Hepatocyte (in vitro differentiated cells): ENCODE measurements around the gene STK4. TPM values are rescaled to one million over a fixed set of nuclear protein-coding genes. Genes with fewer than 3 reads are reported as not detected.

Source experiments
- DNase-seq: peaks from one replicate; pipeline ENCODE4 v3.0.0-alpha.2; 2016; ENCODE audit warnings: low spot score
- H2AFZ ChIP-seq: fragments of 200-600 bp; sonication (generic); 2 replicates; pipeline ENCODE4 v1.6.0; 2016; ENCODE audit warnings: antibody characterized with exemption, mild to moderate bottlenecking
- H3K27ac ChIP-seq: fragments of 200-600 bp; sonication (generic); 2 replicates; pipeline ENCODE4 v1.5.1; 2016; ENCODE audit warnings: mild to moderate bottlenecking
- H3K27me3 ChIP-seq: fragments of 200-600 bp; sonication (generic); 2 replicates; pipeline ENCODE4 v1.6.1; 2016
- H3K36me3 ChIP-seq: fragments of 200-600 bp; sonication (generic); replicated peaks from 2 replicates; pipeline ENCODE4 v1.5.1; 2016; ENCODE audit warnings: low read depth; ENCODE audit not compliant: insufficient read depth
- H3K4me1 ChIP-seq: fragments of 200-600 bp; sonication (generic); 2 replicates; pipeline ENCODE4 v1.5.1; 2016; ENCODE audit warnings: mild to moderate bottlenecking, moderate library complexity; ENCODE audit not compliant: insufficient read depth
- H3K4me2 ChIP-seq: fragments of 200-600 bp; sonication (generic); 2 replicates; pipeline ENCODE4 v1.6.0; 2016
- H3K4me3 ChIP-seq: fragments of 200-600 bp; sonication (generic); 2 replicates; pipeline ENCODE4 v1.5.1; 2016; ENCODE audit warnings: mild to moderate bottlenecking
- H3K79me2 ChIP-seq: fragments of 200-600 bp; sonication (generic); 2 replicates; pipeline ENCODE4 v1.6.0; 2017; ENCODE audit warnings: mild to moderate bottlenecking
- H3K9me2 ChIP-seq: fragments of 200-600 bp; sonication (generic); replicated peaks from 2 replicates; pipeline ENCODE4 v1.6.0; 2017; ENCODE audit warnings: mild to moderate bottlenecking; ENCODE audit not compliant: insufficient read depth
- H3K9me3 ChIP-seq: fragments of 200-600 bp; sonication (generic); 2 replicates; pipeline ENCODE4 v1.5.1; 2016; ENCODE audit warnings: low read depth, mild to moderate bottlenecking
- H4K20me1 ChIP-seq: fragments of 200-600 bp; sonication (generic); 2 replicates; pipeline ENCODE4 v1.6.0; 2016; ENCODE audit warnings: mild to moderate bottlenecking; ENCODE audit not compliant: insufficient read depth, poor library complexity, severe bottlenecking
- EZH2 ChIP-seq: fragments of 200-600 bp; sonication (generic); IDR thresholded peaks from 2 replicates; pipeline ENCODE4 v1.6.1; 2016; ENCODE audit warnings: antibody characterized with exemption, mild to moderate bottlenecking, borderline replicate concordance
- EZH2phosphoT487 ChIP-seq: fragments of 200-600 bp; sonication (generic); IDR thresholded peaks from one replicate; pipeline ENCODE4 v1.6.1; 2018; ENCODE audit warnings: antibody characterized with exemption, mild to moderate bottlenecking, low read depth, moderate library complexity; ENCODE audit not compliant: unreplicated experiment, severe bottlenecking
- WGBS: methylation state at CpG from one replicate; pipeline ENCODE4 v1.1.6; 2016; ENCODE audit warnings: low lambda C conversion rate; ENCODE audit errors: missing lambda C conversion rate; 5-methylcytosine and 5-hydroxymethylcytosine counted together
- polyA plus RNA-seq: library from polyadenylated mRNA; unstranded; fragments of >200 nt; fragmentation: Nextera tagmentation; extraction: Ambion mirVana; gene quantifications from 2 replicates; pipeline ENCODE4 v1.2.1, GENCODE V29; 2016
- small RNA-seq: library from RNA; depleted of rRNA; stranded (forward); fragments of <200 nt; gene quantifications from one replicate; pipeline ENCODE3, GENCODE V24; 2014
- total RNA-seq: library from RNA; depleted of rRNA; stranded (reverse); fragments of >200 nt; gene quantifications from 2 replicates; pipeline ENCODE4 v1.2.3, GENCODE V29; 2014
- TF ChIP-seq, protein P1 (sequence below): fragments of 200-600 bp; sonication (generic); IDR thresholded peaks from 2 replicates; pipeline ENCODE4 v1.5.1; 2016; ENCODE audit warnings: antibody characterized with exemption, mild to moderate bottlenecking; ENCODE audit not compliant: poor library complexity

Gene STK4
- total and polyA plus RNA-seq, 2 experiments from 2014 or later = 11.4 to 16.5 TPM

DNA sequence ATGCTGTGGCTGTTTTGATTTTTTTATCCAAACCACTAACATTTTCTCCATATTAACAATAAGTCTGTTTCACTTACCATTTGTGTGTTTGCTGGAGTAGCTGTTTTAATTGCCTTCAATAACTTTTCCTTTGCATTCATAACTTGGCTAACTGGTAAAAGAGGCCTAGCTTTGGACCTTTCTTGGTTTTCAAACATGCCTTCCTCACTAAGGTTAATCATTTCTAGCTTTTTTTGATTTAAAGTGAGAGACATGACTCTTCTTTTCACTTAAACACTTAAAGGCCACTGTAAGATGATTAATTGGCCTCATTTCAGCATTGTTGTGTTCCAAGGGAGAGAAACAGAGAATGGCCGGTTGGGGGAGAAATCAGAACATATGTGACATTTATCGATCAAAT, 155.1 kb downstream of the STK4 start:
- WGBS = 94% methylated on average over 2 of the region's 2 CpGs
- H2AFZ ChIP-seq = no peak overlapping the region
- H3K27me3 ChIP-seq = peaks cover 11% of the 10 kb centered on the region
- no peaks in the 10 kb centered on the region for H3K9me2 ChIP-seq
- H3K4me3 ChIP-seq = no peak overlapping the region
- H3K4me1 ChIP-seq = no peaks in the 10 kb centered on the region
- no peaks in the 10 kb centered on the region for H3K79me2 ChIP-seq
- DNase-seq = no peak
- H3K9me3 ChIP-seq = no peaks in the 10 kb centered on the region
- no peak for TF ChIP-seq EZH2phosphoT487
- TF ChIP-seq EZH2 = no peak
- TF ChIP-seq, protein P1, sequence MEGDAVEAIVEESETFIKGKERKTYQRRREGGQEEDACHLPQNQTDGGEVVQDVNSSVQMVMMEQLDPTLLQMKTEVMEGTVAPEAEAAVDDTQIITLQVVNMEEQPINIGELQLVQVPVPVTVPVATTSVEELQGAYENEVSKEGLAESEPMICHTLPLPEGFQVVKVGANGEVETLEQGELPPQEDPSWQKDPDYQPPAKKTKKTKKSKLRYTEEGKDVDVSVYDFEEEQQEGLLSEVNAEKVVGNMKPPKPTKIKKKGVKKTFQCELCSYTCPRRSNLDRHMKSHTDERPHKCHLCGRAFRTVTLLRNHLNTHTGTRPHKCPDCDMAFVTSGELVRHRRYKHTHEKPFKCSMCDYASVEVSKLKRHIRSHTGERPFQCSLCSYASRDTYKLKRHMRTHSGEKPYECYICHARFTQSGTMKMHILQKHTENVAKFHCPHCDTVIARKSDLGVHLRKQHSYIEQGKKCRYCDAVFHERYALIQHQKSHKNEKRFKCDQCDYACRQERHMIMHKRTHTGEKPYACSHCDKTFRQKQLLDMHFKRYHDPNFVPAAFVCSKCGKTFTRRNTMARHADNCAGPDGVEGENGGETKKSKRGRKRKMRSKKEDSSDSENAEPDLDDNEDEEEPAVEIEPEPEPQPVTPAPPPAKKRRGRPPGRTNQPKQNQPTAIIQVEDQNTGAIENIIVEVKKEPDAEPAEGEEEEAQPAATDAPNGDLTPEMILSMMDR = no peak
- no peak overlapping the region for H3K4me2 ChIP-seq
- H3K36me3 ChIP-seq = no peaks in the 10 kb centered on the region
- no peaks in the 10 kb centered on the region for H4K20me1 ChIP-seq
- no peak overlapping the region for H3K27ac ChIP-seq

DNA sequence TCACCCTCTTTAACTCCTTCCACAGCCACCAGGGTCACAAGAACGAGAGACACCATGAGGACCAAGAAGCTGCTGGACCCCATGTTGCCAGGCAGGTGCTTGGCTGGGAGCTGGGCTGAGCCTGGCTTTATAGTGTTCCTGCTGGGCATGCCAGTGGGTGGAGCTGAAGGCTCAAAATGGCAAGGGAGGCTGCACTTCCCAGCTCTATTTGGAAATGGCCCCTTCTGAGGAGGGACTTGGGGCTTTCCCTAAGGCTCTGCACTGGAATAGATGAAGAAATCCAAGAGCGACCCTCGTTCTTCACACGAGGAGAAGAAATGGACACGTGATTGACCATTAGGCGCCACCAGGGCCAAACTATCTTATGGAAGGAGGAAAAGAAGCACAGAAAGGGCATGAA, 158.1 kb downstream of the STK4 start, which contains the start of gene WFDC12:
Gene WFDC12 (minus strand): TSS at position 101 of the 400 bp plus-strand sequence. CDS start 18 bp downstream, at position 83.
- H3K27me3 ChIP-seq = peaks cover 11% of the 10 kb centered on the region
- H3K4me3 ChIP-seq = no peak within 1 kb of the TSS
- TF ChIP-seq EZH2 (no peak), EZH2phosphoT487 (no peak)
- TF ChIP-seq, protein P1 = no peak
- H3K4me1 ChIP-seq = no peaks in the 10 kb centered on the region
- H3K36me3 ChIP-seq = no peaks in the 10 kb centered on the region
- no peak for DNase-seq
- no peak within 1 kb of the TSS for H3K4me2 ChIP-seq
- H3K79me2 ChIP-seq = no peaks in the 10 kb centered on the region
- H3K27ac ChIP-seq = no peak within 1 kb of the TSS
- no peaks in the 10 kb centered on the region for H3K9me2 ChIP-seq
- no peaks in the 10 kb centered on the region for H4K20me1 ChIP-seq
- H2AFZ ChIP-seq = no peak within 1 kb of the TSS
- WGBS = 92% methylated on average over 6 of the region's 6 CpGs
- no peaks in the 10 kb centered on the region for H3K9me3 ChIP-seq

DNA sequence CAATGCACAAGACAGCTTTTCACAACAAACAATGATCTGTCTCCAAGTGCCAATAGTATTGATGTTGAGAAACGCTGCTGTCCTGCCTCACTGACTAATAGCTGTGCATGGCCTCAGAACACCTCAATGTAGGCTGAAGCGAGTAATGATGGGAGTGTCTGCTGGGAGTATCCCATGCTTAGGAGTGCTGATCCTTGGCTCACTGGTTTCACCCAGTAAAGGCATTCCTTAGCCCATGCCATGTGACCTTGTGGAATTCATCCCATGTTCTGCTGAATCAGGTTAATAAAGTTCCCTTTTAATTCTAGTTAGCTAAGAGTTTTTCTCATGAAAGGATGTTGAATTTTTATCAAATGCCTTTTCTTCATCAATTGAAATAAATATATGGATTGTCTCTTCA, 161.8 kb downstream of the STK4 start:
- H4K20me1 ChIP-seq = no peaks in the 10 kb centered on the region
- no peak overlapping the region for H3K4me3 ChIP-seq
- peaks cover 11% of the 10 kb centered on the region for H3K27me3 ChIP-seq
- no peak overlapping the region for H2AFZ ChIP-seq
- no peaks in the 10 kb centered on the region for H3K36me3 ChIP-seq
- no peaks in the 10 kb centered on the region for H3K9me3 ChIP-seq
- H3K4me2 ChIP-seq = no peak overlapping the region
- TF ChIP-seq EZH2phosphoT487 (no peak), EZH2 (no peak)
- TF ChIP-seq, protein P1 = no peak
- H3K4me1 ChIP-seq = no peaks in the 10 kb centered on the region
- H3K9me2 ChIP-seq = no peaks in the 10 kb centered on the region
- WGBS = 60% methylated on average over 2 of the region's 2 CpGs
- no peaks in the 10 kb centered on the region for H3K79me2 ChIP-seq
- no peak for DNase-seq
- H3K27ac ChIP-seq = no peak overlapping the region

Small RNA genes within 50 kb of the gene (small RNA-seq; reads per million reads assigned to genes)
- not detected for gene RF00019

Other genes starting within 250 kb of the STK4 start
- gene KCNK15, start 220.6 kb upstream of the STK4 start, total RNA-seq = 0.92 and 1.7 TPM in 2 replicates
- 3.1 and 4.3 TPM in 2 replicates for gene KCNK15, start 220.6 kb upstream of the STK4 start, polyA plus RNA-seq
- 8.1 and 9.0 TPM in 2 replicates for gene RIMS4, start 156.0 kb upstream of the STK4 start, total RNA-seq
- gene RIMS4, start 156.0 kb upstream of the STK4 start, polyA plus RNA-seq = 4.9 and 5.1 TPM in 2 replicates
- 86.3 and 89.5 TPM in 2 replicates for gene YWHAB, start 80.8 kb upstream of the STK4 start, total RNA-seq
- 163 and 169 TPM in 2 replicates for gene YWHAB, start 80.8 kb upstream of the STK4 start, polyA plus RNA-seq
- 18.0 and 23.5 TPM in 2 replicates for gene PABPC1L, start 56.5 kb upstream of the STK4 start, total RNA-seq
- 15.6 and 29.6 TPM in 2 replicates for gene PABPC1L, start 56.5 kb upstream of the STK4 start, polyA plus RNA-seq
- 32.0 and 41.6 TPM in 2 replicates for gene TOMM34, start 6.1 kb upstream of the STK4 start, total RNA-seq
- gene TOMM34, start 6.1 kb upstream of the STK4 start, polyA plus RNA-seq = 44.1 and 50.0 TPM in 2 replicates
- gene KCNS1, start 134.6 kb downstream of the STK4 start, total RNA-seq = 0.24 and 0.43 TPM in 2 replicates
- 0.28 and 0.42 TPM in 2 replicates for gene KCNS1, start 134.6 kb downstream of the STK4 start, polyA plus RNA-seq
- gene WFDC5, start 148.7 kb downstream of the STK4 start, total RNA-seq = 0.47 TPM in 1 of 2 replicates, not detected in the other
- gene WFDC5, start 148.7 kb downstream of the STK4 start, polyA plus RNA-seq = not detected in 2 replicates
- gene WFDC12, start 158.0 kb downstream of the STK4 start, total RNA-seq = not detected in 2 replicates
- gene WFDC12, start 158.0 kb downstream of the STK4 start, polyA plus RNA-seq = not detected in 2 replicates
- 4.8 and 5.7 TPM in 2 replicates for gene PI3, start 208.4 kb downstream of the STK4 start, total RNA-seq
- gene PI3, start 208.4 kb downstream of the STK4 start, polyA plus RNA-seq = 19.8 and 28.9 TPM in 2 replicates
- gene SEMG1, start 240.5 kb downstream of the STK4 start, total RNA-seq = not detected in 2 replicates
- gene SEMG1, start 240.5 kb downstream of the STK4 start, polyA plus RNA-seq = not detected in 2 replicates